ENCODE results near the gene VKORC1L1.
"Not testable (repeated sequence)": the region's sequence is repeated elsewhere in the genome, so short reads cannot be mapped to it uniquely, and the experiment has no call there.

The VKORC1L1 gene

GRCh38 chr7:65946904-65947303 lies 74.0 kb downstream of the VKORC1L1 start:
- DNase-seq: no peak

DNA sequence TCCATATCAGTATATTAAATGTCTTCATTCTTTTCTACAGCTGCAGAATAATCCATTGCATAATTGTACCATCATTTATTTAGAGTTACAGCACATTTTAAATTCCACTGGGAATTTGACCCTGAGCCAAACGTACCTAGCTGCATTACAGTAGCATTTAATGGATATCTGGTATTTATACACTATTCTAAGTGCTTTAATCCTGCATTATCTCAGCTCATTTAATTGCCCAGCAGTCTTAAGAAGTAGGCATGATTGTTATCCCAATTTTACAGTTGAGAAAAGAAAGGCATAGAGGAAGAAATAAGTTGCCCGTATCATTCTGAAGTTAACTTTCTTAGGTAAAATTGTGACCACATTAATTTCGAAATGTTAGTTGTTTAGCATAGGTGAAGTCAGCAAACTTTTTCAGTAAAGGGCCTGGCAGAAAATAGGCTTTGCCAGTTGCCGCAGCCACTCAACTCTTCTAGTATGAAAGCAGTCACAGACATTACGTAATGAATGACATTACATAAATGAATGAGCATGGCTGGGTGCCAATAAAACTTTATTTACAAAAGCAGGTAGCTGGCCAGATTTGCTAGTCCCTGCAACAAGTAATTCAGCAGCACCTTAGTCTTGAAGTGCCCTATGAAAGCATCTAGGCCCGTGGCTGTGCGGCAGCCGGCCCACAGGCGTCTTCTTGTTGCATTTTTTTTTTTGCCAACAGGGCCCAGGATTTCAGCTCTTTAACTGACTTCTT lies 79.1 kb downstream of the VKORC1L1 start:
- DNase-seq: no peak

GRCh38 chr7:65953001-65953720 lies 80.3 kb downstream of the VKORC1L1 start:
- no peak for DNase-seq

- no peak for DNase-seq
These were observed 81.1 kb downstream of the VKORC1L1 start for GRCh38 chr7:65953890-65954450.

DNA sequence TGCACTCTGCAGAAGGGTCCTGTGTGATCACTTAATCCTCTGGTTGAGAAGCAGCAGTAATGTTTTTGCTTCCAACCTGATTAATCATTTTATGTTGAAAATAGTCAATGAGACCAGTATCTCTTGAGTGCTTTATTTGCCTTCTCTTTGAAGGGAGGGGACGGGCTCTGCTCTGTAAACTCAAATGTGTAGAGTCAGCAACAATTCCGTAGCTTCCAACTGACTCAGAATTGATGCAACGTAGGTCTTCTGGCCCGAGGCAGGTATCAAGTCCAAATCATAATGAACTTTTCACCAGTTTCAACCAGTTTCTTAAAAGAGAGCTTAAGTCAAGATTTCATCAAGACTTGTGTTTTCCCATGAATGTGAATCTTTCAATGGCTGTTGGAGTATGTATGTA lies 82.8 kb downstream of the VKORC1L1 start:
- no peak for DNase-seq

- no peak for DNase-seq
These were observed 87.6 kb downstream of the VKORC1L1 start for GRCh38 chr7:65960351-65961074.

DNA sequence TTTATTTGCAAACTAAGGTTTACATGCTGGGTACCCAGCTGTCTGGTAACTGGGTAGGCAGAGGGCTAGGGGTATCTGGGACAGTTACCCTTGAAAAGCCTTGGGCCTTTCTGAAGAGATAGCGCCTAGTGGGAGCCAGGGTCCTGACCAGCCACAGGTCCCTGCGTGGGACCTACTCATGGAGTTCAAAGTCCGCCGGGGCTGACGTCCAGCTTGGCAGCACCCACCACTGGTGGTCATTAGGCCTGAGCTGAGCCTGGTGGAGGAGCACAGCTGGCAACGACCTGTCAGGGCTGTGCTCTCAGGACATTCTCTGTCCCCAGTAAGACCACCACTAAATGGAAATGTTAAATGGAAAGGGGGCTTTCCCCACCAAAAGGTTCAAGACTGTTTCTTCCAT lies 89.2 kb downstream of the VKORC1L1 start:
- DNase-seq: no peak

DNA sequence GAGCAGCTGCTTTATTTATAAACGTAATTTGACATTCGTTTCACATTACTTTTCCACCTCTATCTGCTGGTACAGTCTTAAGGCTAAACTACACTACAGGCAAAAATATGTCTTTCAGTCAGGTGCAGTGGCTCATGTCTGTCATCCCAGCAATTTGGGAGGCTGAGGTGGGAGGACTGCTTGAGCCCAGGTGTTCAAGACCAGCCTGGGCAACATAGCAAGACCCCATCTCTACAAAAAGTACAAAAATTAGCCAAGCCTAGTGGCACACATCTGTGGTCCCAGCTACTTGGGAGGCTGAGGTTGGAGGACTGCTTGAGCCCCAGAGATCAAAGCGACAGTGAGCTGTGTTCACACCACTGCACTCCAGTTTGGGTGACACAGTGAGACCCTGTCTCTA lies 91.8 kb downstream of the VKORC1L1 start:
- not testable (repeated sequence) for DNase-seq

DNA sequence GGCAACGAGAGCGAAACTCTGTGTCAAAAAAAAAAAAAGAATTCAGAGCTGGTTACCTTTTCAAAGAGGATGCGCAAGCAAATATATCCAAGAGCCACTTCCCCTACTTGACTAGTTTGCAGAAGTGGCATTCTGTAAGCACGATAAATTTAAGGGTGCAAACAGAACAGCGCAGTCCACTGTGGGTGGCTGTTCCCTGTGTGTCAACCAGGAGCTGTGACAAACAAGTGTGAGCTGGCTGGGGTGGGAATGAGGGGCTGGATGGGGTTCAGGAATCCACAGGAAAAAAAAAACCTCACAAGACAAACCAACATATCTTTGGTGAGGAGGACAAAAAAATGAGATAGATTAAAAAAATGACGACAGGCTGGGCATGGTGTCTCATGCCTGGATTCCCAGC lies 93.3 kb downstream of the VKORC1L1 start:
- no peak for DNase-seq

- DNase-seq: no peak
These were observed 94.7 kb downstream of the VKORC1L1 start for GRCh38 chr7:65967361-65968155.

GRCh38 chr7:65968256-65969185 lies 95.6 kb downstream of the VKORC1L1 start:
- no peak for DNase-seq

GRCh38 chr7:65971021-65971420 lies 98.1 kb downstream of the VKORC1L1 start:
- no peak for DNase-seq

- no peak for DNase-seq
These were observed 100.1 kb downstream of the VKORC1L1 start for GRCh38 chr7:65972976-65973375.

DNA sequence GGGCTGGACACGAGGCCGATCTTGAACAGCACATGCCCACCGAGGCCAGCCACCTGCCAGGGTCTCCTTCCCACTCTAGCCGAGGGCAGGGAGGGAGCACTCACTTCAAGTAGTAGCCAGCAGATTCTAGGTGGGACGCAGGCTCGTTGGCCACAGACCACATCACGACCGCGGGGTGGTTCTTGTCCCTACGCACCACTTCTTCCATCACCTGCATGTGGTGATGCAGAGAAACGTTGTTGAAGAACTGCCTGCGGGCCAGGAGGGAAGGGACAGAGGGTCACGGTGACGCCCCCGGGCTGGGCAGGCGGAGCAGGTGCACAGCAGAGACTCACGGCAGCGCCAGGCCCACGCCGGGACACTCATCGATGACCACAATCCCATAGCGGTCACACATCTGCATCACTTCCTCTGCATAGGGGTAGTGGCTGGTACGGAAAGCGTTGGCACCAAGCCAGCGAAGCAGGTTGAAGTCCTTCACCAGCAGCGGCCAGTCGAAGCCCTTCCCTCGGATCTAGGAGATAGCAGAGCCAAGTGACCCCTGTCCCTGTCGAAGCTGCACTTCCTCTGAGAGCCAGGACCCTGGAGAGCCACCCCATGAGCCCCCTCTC lies 101.4 kb downstream of the VKORC1L1 start:
- DNase-seq: no peak

DNA sequence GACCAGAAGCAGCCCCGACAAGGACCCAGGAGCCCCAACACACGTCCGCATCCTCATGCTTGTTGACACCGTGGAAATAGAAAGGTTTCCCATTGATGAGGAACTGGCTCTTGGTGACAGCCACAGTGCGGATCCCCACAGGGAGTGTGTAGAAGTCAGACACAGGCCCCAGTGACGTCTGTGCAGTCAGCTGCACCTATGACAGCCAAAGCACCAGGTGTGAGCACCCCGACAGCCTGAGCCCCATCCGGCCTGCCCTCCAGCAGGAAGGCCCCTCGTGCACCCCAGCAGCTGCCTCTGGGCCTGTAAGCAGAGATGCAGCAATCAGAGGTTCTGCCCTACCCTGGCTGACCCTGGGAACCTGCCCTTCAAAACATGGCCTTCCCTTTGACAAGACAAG lies 102.0 kb downstream of the VKORC1L1 start:
- no peak for DNase-seq

DNA sequence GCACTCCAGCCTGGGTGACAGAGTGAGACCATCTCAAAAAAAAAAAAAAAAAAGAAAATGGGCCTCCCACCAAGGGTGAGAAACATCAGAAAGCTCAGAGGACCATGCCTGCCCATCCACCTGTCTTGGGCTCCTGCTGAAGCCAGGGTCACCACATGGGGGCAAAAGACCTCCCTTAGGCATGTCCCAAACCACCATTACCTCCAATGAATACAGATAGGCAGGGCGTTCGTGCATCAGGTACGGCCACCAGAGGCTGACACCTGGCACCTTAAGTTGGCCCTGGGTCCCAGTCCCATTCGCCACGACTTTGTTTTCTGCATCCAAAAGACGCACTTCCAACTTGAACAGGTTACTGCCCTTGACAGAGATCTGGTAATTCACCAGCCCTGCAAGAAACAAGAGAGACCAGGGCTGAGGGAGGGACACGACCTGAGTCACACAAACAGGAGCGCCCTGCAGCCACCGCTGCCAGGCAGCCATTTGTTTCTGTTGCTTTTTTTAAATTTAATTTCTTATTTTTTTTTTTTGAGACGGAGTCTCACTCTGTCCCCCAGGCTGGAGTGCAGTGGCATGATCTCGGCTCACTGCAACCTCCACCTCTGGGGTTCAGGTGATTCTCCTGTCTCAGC lies 103.1 kb downstream of the VKORC1L1 start:
- DNase-seq: no peak

DNA sequence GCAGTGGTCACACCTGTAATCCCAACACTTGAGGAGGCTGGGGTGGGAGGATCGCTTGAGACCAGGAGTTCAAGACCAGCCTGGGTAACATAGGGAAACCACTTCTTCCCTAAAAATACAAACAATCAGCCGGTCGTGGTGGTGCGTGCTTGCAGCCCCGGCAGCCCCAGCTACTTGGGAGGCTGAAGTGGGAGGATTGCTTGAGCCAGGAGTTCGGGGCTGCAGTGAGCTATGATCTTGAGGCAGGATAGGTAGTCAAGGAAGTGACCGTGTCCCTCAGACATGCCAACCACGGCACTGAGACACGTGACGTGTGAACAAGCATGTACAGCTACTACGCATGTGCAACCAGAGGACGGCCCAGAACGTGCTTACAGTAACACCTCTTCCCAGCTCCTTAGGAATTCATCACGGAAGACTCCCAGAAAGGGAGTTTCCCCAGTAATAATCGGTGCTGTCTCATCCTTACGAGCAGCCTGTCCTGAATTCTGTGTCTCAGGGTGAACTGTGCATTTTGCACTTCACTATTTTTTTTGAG lies 103.9 kb downstream of the VKORC1L1 start:
- no peak for DNase-seq

GRCh38 chr7:65978891-65979582 lies 106.2 kb downstream of the VKORC1L1 start:
- no peak for DNase-seq

Measured in NCI-H146 (cell line).